Measurements from ENCODE around the gene TRAF7. TPM values are rescaled to one million over a fixed set of nuclear protein-coding genes. Genes with fewer than 3 reads are reported as not detected.

TRAF7 gene
- polyA plus RNA-seq, 3 donors = 5.9 to 41.9 (median 6.7) TPM

GRCh38 chr16:2189252-2189893 lies 33.8 kb downstream of the TRAF7 start:
- Mint-ChIP-seq H3K27me3 (ENCODE audit: low read depth in 3 of 3) (peaks cover 17 to 24% (median 20%) of the 10 kb centered on the region in 3 donors), H3K9me3 (peaks cover 0 to under 1% (median 0%) of the 10 kb centered on the region in 7 donors), H3K4me3 (no peak overlapping the region), H3K4me1 (no peaks in the 10 kb centered on the region), H3K36me3 (no peaks in the 10 kb centered on the region), H3K27ac (no peak overlapping the region)
- Histone ChIP-seq H3K4me3 (replicated peaks in 1 of 3; ENCODE audit: low read depth in 2 of 3, low read length in 3 of 3) (no peak overlapping the region), H3K27ac (ENCODE audit: low read depth in 1 of 2, low read length in 2 of 2) (no peak overlapping the region), H3K36me3 (replicated peaks in 1 of 2; ENCODE audit: control insufficient read depth in 1 of 2, insufficient read depth in 2 of 2, low read length in 2 of 2) (no peaks in the 10 kb centered on the region), H3K9ac (ENCODE audit: insufficient read depth, low read length, poor library complexity, severe bottlenecking) (no peak overlapping the region), H4K20me1 (ENCODE audit: insufficient read depth, low read length) (no peaks in the 10 kb centered on the region), H3K27me3 (ENCODE audit: control insufficient read depth in 2 of 2, insufficient read depth in 2 of 2, low read length in 2 of 2) (peaks cover under 1 to 11% of the 10 kb centered on the region in 2 donors), H2AFZ (ENCODE audit: insufficient read depth, low read depth, low read length, poor library complexity, severe bottlenecking) (no peak overlapping the region), H3K4me1 (ENCODE audit: control insufficient read depth in 1 of 2, insufficient read depth in 2 of 2, low read length in 2 of 2) (no peaks in the 10 kb centered on the region), H3K9me3 (replicated peaks in 1 of 2; ENCODE audit: control insufficient read depth in 1 of 2, insufficient read depth in 1 of 2, low read length in 2 of 2) (no peaks in the 10 kb centered on the region), H3K79me2 (ENCODE audit: insufficient read depth, low read length) (no peaks in the 10 kb centered on the region), H3K4me2 (replicated peaks; ENCODE audit: extremely low read depth, low read length, poor library complexity, severe bottlenecking) (no peak overlapping the region)
- no peak for DNase-seq
- 97% methylated on average over 16 of the region's 25 CpGs for WGBS (ENCODE audit: insufficient coverage)
- intact Hi-C loops (cut with micrococcal nuclease) = no loop called here
- no peak for TF ChIP-seq CTCF (IDR thresholded peaks at IDR 0.05)

- Mint-ChIP-seq H3K27me3 (ENCODE audit: low read depth in 3 of 3) (peaks cover 24 to 30% (median 28%) of the 10 kb centered on the region in 3 donors), H3K4me1 (peaks cover 4% of the 10 kb centered on the region), H3K36me3 (no peaks in the 10 kb centered on the region), H3K4me3 (no peak overlapping the region), H3K9me3 (peaks cover 0 to 8% (median 0%) of the 10 kb centered on the region in 7 donors), H3K27ac (no peak overlapping the region)
- no peak overlapping the region for H3K4me3 ChIP-seq (replicated peaks in 1 of 3; ENCODE audit: low read depth in 2 of 3, low read length in 3 of 3)
- H3K4me1 ChIP-seq (ENCODE audit: control insufficient read depth in 1 of 2, insufficient read depth in 2 of 2, low read length in 2 of 2) = no peaks in the 10 kb centered on the region
- TF ChIP-seq CTCF (IDR thresholded peaks at IDR 0.05) = no peak
- no peak for DNase-seq
- peaks cover 9 to 19% of the 10 kb centered on the region in 2 donors for H3K27me3 ChIP-seq (ENCODE audit: control insufficient read depth in 2 of 2, insufficient read depth in 2 of 2, low read length in 2 of 2)
- H3K9ac ChIP-seq (ENCODE audit: insufficient read depth, low read length, poor library complexity, severe bottlenecking) = no peak overlapping the region
- no peaks in the 10 kb centered on the region for H3K79me2 ChIP-seq (ENCODE audit: insufficient read depth, low read length)
- intact Hi-C loops (cut with micrococcal nuclease) = no loop called here
- H4K20me1 ChIP-seq (ENCODE audit: insufficient read depth, low read length) = no peaks in the 10 kb centered on the region
- H2AFZ ChIP-seq (ENCODE audit: insufficient read depth, low read depth, low read length, poor library complexity, severe bottlenecking) = no peak overlapping the region
- H3K27ac ChIP-seq (ENCODE audit: low read depth in 1 of 2, low read length in 2 of 2) = no peak overlapping the region
- no peaks in the 10 kb centered on the region for H3K36me3 ChIP-seq (replicated peaks in 1 of 2; ENCODE audit: control insufficient read depth in 1 of 2, insufficient read depth in 2 of 2, low read length in 2 of 2)
- no peaks in the 10 kb centered on the region for H3K9me3 ChIP-seq (replicated peaks in 1 of 2; ENCODE audit: control insufficient read depth in 1 of 2, insufficient read depth in 1 of 2, low read length in 2 of 2)
- H3K4me2 ChIP-seq (replicated peaks; ENCODE audit: extremely low read depth, low read length, poor library complexity, severe bottlenecking) = no peak overlapping the region
- WGBS (ENCODE audit: insufficient coverage) = 94% methylated on average over 23 of the region's 24 CpGs
These were observed 34.5 kb downstream of the TRAF7 start for GRCh38 chr16:2190002-2190658.

All from CD14-positive monocyte (primary cell).